NCI-H510A (cell line): ENCODE data around the gene SLC10A6.
A peak's percentile ranks its signal among the peaks of the same experiment; 100 is the strongest.

Experiments
- DNase-seq: peaks from one replicate; lab custom pipeline; 2025; lab: John Stamatoyannopoulos, UW

The SLC10A6 gene

GRCh38 chr4:86847571-86847970, 1.6 kb downstream of the SLC10A6 start:
- no peak for DNase-seq

- no peak for DNase-seq
These were observed 2.3 kb downstream of the SLC10A6 start for GRCh38 chr4:86846921-86847320.

GRCh38 chr4:86845593-86845992, 3.6 kb downstream of the SLC10A6 start:
- no peak for DNase-seq

GRCh38 chr4:86841309-86841708, 7.9 kb downstream of the SLC10A6 start:
- DNase-seq: no peak

GRCh38 chr4:86840858-86841257, 8.3 kb downstream of the SLC10A6 start:
- no peak for DNase-seq

GRCh38 chr4:86837691-86838503, 11.3 kb downstream of the SLC10A6 start:
- DNase-seq: no peak

- no peak for DNase-seq
These were observed 13.5 kb downstream of the SLC10A6 start for GRCh38 chr4:86835677-86836076.

GRCh38 chr4:86834901-86835300, 14.3 kb downstream of the SLC10A6 start:
- peak; percentile 71 for DNase-seq

- no peak for DNase-seq
These were observed 15.6 kb downstream of the SLC10A6 start for GRCh38 chr4:86833615-86834014.

- DNase-seq: peak; percentile 73
These were observed 17.7 kb downstream of the SLC10A6 start for GRCh38 chr4:86831262-86832130.

- no peak for DNase-seq
These were observed 23.7 kb downstream of the SLC10A6 start for GRCh38 chr4:86825511-86825910.

- DNase-seq: no peak
These were observed 27.0 kb downstream of the SLC10A6 start for GRCh38 chr4:86822136-86822535.

GRCh38 chr4:86821151-86821550, 28.0 kb downstream of the SLC10A6 start:
- DNase-seq: no peak

GRCh38 chr4:86819561-86819960, 29.6 kb downstream of the SLC10A6 start:
- DNase-seq: no peak

- no peak for DNase-seq
These were observed 30.3 kb downstream of the SLC10A6 start for GRCh38 chr4:86818841-86819240.

GRCh38 chr4:86818211-86818610, 31.0 kb downstream of the SLC10A6 start:
- no peak for DNase-seq

GRCh38 chr4:86816501-86817273, 32.5 kb downstream of the SLC10A6 start:
- DNase-seq: no peak

- DNase-seq: no peak
These were observed 33.5 kb downstream of the SLC10A6 start for GRCh38 chr4:86815653-86816052.

GRCh38 chr4:86810847-86811246, 38.3 kb downstream of the SLC10A6 start:
- no peak for DNase-seq

- DNase-seq: no peak
These were observed 39.4 kb downstream of the SLC10A6 start for GRCh38 chr4:86809809-86810208.

GRCh38 chr4:86791126-86791525, 58.1 kb downstream of the SLC10A6 start:
- no peak for DNase-seq

- DNase-seq: no peak
These were observed 60.4 kb downstream of the SLC10A6 start for GRCh38 chr4:86788826-86789225.
